ENCODE data around the gene SCRT2.

The SCRT2 gene

GRCh38 chr20:709991-710779, 34.6 kb upstream of the SCRT2 start:
- H3K36me3 Mint-ChIP-seq (ENCODE audit: low read depth), result no peaks in the 10 kb centered on the region
- H3K4me1 Mint-ChIP-seq, result peaks cover 22% of the 10 kb centered on the region
- H3K9me3 Mint-ChIP-seq, result peaks cover 15% of the 10 kb centered on the region
- TF ChIP-seq, protein P1, sequence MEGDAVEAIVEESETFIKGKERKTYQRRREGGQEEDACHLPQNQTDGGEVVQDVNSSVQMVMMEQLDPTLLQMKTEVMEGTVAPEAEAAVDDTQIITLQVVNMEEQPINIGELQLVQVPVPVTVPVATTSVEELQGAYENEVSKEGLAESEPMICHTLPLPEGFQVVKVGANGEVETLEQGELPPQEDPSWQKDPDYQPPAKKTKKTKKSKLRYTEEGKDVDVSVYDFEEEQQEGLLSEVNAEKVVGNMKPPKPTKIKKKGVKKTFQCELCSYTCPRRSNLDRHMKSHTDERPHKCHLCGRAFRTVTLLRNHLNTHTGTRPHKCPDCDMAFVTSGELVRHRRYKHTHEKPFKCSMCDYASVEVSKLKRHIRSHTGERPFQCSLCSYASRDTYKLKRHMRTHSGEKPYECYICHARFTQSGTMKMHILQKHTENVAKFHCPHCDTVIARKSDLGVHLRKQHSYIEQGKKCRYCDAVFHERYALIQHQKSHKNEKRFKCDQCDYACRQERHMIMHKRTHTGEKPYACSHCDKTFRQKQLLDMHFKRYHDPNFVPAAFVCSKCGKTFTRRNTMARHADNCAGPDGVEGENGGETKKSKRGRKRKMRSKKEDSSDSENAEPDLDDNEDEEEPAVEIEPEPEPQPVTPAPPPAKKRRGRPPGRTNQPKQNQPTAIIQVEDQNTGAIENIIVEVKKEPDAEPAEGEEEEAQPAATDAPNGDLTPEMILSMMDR (IDR thresholded peaks at IDR 0.05; ENCODE audit: unreplicated experiment in 3 of 3), result no peak
- H3K4me3 Mint-ChIP-seq, result peak overlapping the region; percentile 36 to 61 (median 49)
- peaks cover 33% of the 10 kb centered on the region for H3K27me3 Mint-ChIP-seq (ENCODE audit: low read depth)
- H3K27ac Mint-ChIP-seq, result no peak overlapping the region

DNA sequence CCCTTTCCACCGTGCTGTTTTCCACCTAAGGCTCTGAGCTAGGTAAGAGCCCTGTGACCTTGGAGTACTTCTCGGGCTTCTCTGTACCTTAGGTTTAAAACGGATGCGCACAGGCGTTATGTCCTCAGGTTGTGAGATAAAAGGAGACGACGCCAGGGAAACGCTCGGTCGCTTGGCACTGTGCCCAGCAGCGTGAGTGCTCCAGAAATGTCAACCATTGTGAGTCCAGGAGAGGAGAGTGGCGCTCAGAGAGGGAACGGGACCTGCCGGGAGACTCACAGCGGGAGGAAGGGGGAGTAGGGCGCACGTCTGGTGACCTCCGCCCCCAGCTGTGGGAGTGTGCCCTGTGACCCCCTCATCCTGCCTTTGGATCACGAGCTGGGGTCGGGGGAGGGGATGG, 33.8 kb upstream of the SCRT2 start:
- Mint-ChIP-seq H3K27me3 (ENCODE audit: low read depth) (peaks cover 40% of the 10 kb centered on the region), H3K36me3 (ENCODE audit: low read depth) (no peaks in the 10 kb centered on the region), H3K4me3 (peak overlapping the region; percentile 84 to 85 (median 85)), H3K27ac (no peak overlapping the region), H3K4me1 (peaks cover 22% of the 10 kb centered on the region), H3K9me3 (peaks cover 15% of the 10 kb centered on the region)
- TF ChIP-seq, protein P1 (IDR thresholded peaks at IDR 0.05; ENCODE audit: unreplicated experiment in 3 of 3), result no peak

- no peaks in the 10 kb centered on the region for H3K36me3 Mint-ChIP-seq (ENCODE audit: low read depth)
- H3K9me3 Mint-ChIP-seq, result peaks cover 15% of the 10 kb centered on the region
- no peak overlapping the region for H3K27ac Mint-ChIP-seq
- peak overlapping the region; percentile 84 to 85 (median 85) for H3K4me3 Mint-ChIP-seq
- peaks cover 22% of the 10 kb centered on the region for H3K4me1 Mint-ChIP-seq
- TF ChIP-seq, protein P1 (IDR thresholded peaks at IDR 0.05; ENCODE audit: unreplicated experiment in 3 of 3), result no peak
- peaks cover 45% of the 10 kb centered on the region for H3K27me3 Mint-ChIP-seq (ENCODE audit: low read depth)
Measured at GRCh38 chr20:708956-709355, 33.4 kb upstream of the SCRT2 start.

DNA sequence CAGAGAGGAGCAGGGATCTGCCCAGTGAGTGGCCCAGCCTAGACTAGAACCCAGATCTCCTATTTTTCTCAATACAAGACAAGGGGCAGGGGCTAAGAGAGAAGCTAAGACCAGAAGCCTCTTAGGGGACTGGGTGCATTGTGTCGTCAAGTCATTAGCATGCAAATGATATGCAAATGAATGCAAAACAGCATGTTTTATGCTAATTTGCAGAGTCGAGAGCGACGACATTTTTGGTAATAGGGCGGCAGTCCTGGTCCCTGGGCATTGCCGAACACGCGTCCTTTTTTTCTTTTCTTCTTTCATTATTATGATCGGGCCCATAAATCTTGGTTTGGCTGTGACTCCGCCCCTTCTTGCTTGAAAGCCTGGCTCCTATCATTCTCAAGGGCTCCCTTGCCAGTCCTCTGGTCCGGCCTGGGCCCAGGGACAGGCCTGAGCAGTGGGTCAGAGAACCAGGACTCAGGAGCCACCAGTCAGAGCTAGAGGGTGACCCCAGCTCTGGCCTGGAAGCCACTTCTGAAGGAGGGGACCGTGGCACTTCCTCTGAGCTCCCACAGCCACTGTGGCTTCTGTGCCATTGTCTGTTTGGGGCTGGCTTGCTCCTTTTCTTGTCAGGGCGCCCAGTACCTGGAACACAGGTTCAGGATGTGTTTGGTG, 32.0 kb upstream of the SCRT2 start:
- TF ChIP-seq, protein P1 (IDR thresholded peaks at IDR 0.05; ENCODE audit: unreplicated experiment in 3 of 3), result no peak
- H3K36me3 Mint-ChIP-seq (ENCODE audit: low read depth), result no peaks in the 10 kb centered on the region
- H3K9me3 Mint-ChIP-seq, result peaks cover 11% of the 10 kb centered on the region
- H3K27ac Mint-ChIP-seq, result no peak overlapping the region
- peaks cover 47% of the 10 kb centered on the region for H3K27me3 Mint-ChIP-seq (ENCODE audit: low read depth)
- peaks cover 22% of the 10 kb centered on the region for H3K4me1 Mint-ChIP-seq
- H3K4me3 Mint-ChIP-seq, result no peak overlapping the region

- TF ChIP-seq, protein P1 (IDR thresholded peaks at IDR 0.05; ENCODE audit: unreplicated experiment in 3 of 3), result no peak
- Mint-ChIP-seq H3K4me1 (peaks cover 28% of the 10 kb centered on the region), H3K27me3 (ENCODE audit: low read depth) (peaks cover 54% of the 10 kb centered on the region), H3K27ac (no peak overlapping the region), H3K36me3 (ENCODE audit: low read depth) (no peaks in the 10 kb centered on the region), H3K4me3 (no peak overlapping the region), H3K9me3 (peaks cover 8% of the 10 kb centered on the region)
Measured at GRCh38 chr20:706366-706885, 30.8 kb upstream of the SCRT2 start.
